Fibroblast of the conjunctiva (primary cell): Measurements from ENCODE around the gene CDK5RAP2.
"Not testable (repeated sequence)": the region's sequence is repeated elsewhere in the genome, so short reads cannot be mapped to it uniquely, and the experiment has no call there.

ENCODE experiments used
- DNase-seq: peaks from one replicate; pipeline ENCODE4 v3.0.0-alpha.2; 2010; ENCODE audit warnings: low read depth

Gene CDK5RAP2

DNA sequence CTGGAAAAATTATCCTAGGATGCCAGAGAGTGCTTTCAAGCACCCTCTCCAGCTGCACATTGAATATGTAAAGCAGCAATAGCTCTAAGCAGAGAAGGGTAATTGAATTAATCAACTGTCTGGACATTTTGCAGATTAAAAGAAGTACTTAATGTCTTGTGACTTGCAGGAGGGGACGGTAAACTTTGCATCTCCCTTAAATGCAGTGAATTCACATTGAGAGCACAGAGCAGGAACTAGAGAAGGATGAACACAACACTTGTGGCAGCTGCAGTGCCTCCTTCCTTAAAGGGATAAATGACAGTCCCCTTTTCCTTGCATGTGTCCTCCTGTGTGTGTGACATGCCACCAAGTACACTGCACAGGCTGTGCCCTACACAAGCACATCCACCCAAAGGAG lies 7.4 kb upstream of the CDK5RAP2 start:
- no peak for DNase-seq

DNA sequence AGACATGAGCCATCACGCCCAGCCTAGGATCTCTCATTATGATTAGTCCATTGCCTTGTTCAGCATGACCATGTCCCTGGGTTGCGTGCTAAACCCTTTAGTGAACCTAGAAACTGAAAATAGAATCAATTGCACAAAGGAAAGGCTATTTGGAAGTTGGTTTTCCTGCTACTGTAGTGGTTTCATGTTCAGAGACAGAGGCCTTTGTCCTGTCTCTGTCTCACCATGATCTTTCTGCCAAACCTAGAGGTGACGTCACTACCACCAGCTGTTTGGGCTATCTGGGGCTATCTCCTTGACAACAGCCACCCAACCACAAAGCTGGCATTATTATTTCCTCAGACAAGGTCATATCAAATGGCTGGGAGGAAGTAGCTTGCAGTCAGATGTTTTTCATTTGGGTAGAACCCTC lies 4.0 kb upstream of the CDK5RAP2 start:
- DNase-seq = peak; percentile 80

DNA sequence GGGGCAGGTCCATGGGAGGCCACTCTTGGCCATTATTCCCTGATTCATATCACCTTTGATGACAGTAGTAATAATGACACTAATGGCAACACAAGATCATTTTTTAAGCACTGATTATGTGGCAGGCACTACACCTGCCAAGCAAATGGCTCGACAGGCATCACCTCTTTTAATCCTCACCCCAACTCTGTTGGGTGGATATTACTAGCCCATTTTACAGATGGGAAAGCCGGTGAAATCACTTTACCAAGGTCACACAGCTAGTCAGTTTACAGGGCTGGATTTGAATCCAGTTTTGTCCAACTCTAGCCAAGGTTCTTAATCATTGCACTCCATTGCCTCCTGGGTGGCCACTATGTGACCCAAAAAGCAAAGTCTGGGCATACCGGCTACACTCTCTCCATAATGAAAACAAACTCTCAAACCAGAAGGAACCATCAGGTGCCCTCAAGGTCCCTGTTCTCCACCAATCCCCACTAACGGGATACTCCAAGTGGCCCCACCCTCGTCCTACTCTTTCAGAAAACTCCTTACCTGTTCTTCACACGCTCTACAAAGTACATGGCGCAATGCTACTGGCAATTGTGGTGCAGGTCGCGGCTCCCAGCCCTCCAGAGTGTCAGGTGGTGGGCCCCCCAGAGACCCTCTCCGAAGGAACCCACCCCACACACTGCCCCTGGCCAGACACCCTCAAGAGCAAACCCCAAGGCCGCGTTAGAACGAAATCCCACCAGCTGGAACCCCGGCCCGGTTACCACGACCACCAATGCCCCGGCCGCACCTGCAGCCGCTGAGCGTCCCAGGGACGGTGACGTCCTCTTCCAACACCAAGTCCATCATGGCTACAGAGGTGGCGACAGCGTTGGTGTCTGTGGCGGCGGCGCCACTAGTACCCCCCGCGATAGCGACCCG lies 572 bp downstream of the CDK5RAP2 start:
- DNase-seq = no peak

DNA sequence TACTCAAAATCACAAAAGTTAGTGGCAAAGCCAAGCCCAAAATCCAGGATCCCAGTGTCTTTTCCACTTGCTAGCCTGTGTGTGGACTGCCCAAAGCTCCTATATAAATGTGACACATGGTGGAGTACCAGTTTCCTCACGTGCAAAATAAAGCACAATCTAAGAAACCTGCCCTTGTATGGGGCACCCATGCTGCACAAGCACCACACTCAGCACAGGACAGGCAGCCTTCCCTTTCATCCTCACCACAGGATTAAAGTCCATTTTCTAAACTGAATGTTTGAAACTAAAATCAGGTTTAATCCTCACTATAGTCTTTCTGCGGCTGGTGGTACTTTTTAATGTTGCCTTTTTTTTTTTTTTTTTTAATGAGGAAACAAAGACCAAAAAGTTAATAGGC lies 5.5 kb downstream of the CDK5RAP2 start:
- DNase-seq = no peak

DNA sequence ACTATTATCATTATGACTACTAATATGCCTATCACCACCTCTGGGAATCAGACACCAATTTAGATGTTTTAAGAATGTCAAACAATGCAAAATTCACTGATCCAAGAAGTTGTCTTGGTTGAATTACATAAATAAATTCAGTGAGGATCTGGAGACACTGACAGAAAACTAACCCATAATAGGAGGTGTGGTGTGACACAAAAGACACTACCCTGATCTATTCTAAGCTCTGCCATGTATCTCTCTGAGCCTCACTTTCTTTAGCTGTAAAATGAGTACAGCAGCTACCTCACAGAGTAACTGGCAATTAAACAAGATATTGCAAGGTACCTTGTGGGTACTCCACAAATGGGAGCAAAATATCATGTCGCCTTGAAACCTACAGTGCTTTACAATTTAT lies 7.5 kb downstream of the CDK5RAP2 start:
- DNase-seq = no peak

DNA sequence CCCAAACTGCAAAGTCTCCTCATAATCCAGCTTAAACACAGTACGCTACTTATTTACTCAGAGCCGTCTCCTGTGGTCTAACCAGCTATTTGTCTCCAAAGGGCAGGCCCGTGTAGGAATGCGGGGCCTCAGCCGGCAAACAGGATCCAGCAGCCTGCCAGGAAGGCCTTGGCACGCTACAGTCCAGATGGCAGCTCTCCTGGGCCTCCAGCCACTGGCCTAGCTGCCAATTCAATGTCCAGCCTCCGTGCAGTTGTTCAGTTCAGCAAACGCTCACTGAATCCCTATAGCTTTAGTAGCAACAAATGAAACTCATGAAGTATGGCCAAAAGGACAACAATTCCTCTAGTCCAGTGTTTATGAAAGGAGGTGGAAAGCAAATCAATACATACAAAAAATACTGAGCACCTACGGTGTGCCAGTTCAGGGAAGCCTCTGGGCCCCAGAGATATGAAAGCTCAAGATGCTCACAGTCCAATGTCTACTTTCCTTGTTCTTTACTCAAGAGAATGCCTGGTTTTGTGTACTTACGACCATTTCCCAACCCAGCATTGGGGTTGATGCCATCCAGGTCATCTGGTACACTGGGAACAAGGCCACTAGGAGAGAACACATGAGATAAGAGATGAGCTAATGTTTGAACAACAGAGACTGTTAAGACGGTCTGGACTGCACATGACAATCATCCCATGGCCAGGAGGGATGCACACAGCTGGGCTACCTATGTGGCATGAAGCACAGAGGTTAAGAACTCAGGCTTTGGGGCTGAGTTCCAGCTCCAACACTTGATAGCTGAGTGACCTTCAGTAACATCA lies 8.3 kb downstream of the CDK5RAP2 start:
- DNase-seq = peak; percentile 56

DNA sequence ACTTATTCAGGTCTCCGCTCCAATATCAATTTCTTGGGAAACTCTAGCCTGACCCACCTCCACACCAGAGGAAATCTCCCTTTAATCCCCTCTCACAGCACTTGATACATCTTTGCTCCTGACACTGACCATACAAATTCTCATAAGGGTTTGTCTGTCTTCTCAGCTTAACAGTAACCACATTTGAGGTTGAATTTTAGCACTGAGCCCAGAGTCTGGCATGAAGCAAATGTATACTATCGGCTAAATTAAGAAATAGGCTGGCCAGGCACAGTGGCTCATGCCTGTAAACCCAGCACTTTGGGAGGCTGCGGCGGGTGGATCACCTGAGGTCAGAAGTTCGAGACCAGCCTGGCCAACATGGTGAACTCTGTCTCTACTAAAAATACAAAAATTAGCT lies 9.7 kb downstream of the CDK5RAP2 start:
- no peak for DNase-seq

DNA sequence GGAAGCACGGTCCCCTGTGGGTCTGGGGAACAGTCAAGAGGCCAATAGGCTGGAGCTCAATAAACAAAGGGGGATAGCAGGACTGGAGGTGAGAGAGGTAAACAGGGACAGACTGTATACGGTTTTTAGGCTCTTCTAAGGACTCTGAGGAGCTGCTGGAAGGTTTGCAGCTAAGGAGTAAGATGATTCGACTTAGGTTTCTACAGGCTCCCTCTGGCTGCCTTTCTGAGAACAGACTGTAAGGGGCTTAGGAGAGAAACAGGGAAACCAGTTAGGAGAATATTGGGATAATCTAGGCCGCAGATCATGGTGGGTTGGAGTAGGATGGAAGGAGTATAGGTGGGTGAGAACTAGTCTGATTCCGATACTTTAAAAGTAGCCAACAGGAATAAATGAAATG lies 10.4 kb downstream of the CDK5RAP2 start:
- no peak for DNase-seq

DNA sequence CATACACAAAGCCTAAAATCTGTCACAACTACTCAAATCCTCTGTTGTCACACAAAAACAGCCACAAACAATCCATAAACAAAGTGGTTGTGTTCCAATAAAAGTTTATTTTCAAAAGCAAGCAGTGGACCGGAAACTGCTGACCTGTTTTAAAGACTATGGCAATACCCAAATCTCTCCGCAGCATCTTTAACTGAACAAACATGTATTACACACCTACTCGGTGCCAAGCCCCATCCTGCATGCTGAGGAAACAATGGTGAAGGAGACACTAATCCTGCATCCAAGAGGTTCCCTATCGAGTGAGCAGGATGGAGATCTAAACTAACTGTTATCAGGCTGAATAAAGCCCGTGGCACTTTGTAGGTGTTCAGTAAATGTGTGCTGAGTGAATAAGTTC lies 11.2 kb downstream of the CDK5RAP2 start:
- DNase-seq = no peak

DNA sequence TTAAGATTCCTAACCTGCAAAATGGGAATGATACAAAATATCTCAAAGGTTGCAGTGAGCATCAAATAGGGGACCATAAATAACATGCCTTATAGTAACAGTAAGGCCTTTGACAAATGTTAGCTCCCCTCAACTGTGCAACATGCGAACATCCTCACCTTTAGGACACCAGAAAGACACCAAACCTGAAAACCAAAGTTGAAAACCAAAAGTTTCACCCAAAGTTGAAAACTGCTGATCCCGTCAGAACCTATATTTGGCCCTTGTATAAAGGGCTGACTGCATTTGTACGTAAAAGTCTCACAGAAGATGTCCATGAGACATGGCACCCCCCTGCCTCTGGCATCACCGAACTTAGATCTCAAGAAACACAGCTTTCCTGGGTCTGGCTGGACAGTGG lies 12.1 kb downstream of the CDK5RAP2 start:
- no peak for DNase-seq

DNA sequence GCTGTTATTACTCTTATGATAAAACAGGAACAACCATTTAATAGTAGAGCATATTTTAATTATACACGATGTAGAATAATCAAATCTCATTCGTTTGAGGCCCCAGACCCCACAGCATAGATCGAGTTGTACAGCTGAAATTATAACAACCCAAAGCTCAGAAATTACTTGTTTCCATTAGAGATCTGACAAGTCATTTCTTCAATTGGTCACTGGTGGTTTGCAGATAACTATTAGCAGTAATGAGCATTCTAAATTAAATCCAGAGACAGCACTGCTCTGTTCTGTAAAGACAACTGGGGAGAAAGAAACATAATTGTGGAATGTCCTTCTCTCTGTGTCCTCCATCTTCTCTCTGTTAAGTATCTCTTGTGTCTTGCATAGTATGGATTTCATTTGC lies 12.9 kb downstream of the CDK5RAP2 start:
- no peak for DNase-seq

DNA sequence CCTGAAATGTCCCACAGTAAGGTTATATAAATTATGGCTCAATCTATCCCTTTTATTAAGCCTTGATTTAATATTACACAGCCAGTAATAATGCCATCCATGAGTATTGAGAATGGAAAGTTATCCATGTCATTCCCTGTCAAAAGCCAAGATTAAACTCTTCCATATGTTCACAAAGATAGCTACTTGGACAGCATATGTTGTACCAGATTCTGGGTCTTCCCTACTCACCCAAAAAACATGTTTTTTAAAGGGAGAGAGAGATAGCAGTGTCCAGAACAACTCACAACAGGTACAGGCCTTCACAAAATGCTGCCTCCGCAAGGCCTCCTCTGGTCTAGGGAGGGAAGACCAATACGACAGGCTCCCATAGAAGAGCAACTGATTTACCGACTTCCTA lies 15.4 kb downstream of the CDK5RAP2 start:
- DNase-seq = no peak

DNA sequence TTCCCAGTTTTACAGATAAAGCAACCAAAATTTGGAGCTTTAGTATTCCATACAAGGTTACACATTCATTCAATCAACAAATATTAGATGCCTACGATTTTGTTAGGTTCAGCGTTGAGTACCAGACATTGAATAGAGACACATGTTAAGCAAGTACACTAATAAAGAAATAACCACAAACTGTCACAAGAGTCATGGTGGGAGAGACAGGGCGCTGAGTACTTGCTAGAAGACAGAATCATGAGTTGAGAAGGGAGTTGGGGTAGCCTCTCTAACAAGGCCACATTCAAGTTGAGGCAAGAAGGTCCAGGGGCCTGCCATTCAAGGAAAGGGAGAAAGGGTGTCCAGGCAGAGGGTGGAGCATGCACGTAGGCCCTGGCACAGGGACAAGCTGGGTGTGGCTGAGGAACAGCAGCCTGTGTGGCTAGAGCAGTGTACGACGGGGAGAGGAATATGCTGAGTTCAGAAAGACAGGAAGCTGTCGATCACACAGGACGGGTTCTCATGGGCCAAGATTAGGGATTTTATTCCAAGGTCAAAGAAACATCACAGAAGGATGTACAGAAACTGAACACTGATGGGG lies 17.0 kb downstream of the CDK5RAP2 start:
- no peak for DNase-seq

DNA sequence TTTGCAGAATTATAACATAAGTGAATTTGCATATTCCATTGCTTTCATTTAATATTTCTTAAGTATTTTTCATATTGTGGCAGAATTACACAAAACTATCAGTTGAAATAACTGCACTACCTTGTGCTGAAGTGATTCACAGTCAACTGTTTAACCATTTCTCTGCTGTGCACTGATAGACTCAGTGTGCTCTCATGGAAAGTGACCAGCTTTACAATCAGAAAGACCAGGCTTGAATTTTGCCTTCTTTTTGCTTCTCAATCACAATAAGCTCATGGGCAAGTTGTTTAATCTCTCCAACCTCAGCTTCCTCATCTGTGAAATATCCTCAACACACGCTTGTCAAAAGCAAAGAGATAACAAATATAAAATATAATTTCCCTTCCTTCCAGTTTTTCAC lies 18.3 kb downstream of the CDK5RAP2 start:
- DNase-seq = no peak

DNA sequence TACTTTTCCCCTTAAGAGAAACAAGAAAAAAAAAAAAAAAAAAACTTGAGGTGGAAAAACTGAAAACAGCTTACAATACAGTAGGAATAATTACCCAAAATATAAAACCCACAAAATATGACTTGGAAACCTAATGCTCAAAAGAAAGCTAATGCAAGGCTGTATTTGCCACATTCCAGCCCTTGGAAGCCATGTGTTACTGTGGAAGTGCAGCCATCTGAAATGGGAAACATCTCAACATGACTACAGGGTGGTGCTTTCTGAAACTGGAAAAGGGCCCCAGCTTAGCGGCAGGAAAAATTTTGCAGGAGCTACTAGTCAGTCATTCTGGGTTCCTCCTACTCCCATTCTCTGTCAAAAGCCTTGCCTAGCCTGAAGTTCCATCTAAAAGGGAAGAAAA lies 20.4 kb downstream of the CDK5RAP2 start:
- DNase-seq = no peak

DNA sequence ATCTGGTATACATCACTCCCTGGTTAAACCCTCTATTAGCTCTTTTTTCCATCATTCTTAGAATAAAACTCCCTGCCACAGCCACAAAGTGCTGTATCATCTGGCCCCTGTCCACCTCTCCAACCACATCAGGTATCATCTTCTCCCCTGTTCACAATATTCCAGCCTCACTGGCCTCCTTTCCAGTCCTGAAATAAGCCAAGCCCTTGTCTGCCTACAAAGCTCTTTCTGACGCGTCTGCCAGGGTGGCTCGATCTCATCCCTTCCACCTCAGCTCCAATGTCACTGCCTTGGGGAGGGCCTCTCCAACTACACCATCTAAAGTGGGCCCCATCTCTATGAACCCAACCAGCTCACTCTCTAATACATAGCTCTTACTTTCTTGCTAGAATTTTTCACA lies 21.5 kb downstream of the CDK5RAP2 start:
- DNase-seq = no peak

DNA sequence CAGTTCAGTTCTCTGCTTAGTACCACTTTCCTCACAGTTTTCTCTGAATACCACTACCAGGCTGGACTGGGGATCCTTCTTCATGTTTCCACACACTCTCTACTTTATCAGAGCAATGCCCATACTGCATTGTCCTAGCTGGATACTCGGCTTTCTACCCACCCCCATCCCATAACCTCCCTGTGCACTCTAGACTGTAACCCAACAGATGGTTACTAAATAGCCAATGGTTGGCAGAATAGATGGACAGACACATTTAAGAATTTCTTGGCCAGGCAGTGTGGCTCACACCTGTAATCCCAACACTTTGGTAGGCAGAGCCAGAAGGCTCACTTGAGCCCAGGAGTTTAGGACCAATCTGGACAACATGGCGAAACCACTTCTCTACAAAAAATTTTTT lies 22.8 kb downstream of the CDK5RAP2 start:
- no peak for DNase-seq

DNA sequence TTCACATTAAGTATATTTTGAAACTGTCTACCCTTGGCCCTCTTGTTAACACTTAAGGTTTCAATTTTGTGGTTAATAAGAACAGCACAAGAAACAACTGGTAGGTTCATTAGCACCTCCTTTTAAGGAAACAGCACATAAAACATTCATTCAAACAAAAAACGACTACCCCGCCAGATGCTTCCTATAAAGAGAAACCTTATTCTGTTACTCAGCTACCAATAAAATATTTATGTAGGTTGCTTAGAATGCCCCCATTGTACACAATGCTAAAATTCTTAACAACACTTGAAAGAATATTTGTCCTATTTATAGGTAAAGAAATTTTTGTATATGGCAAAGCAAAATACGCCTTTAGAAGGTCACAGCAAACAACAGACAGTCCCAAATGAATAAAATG lies 23.2 kb downstream of the CDK5RAP2 start:
- DNase-seq = no peak

DNA sequence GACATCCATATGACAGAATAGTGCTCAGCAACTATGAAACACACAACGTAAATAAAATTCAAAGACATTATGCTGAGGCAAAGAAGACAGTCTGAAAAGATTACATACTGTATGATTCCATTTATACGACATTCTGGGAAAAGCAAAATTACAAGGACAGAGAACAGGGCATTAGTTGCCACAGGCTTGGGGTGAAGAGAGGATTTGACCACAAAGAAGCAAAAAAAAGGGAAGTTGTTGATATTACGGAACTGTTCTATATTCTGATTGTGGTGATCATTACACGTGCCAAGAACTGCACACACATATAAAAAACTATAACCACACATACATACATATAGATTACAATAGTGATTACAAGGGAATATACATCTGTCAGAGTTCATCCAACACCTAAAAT lies 24.1 kb downstream of the CDK5RAP2 start:
- no peak for DNase-seq

DNA sequence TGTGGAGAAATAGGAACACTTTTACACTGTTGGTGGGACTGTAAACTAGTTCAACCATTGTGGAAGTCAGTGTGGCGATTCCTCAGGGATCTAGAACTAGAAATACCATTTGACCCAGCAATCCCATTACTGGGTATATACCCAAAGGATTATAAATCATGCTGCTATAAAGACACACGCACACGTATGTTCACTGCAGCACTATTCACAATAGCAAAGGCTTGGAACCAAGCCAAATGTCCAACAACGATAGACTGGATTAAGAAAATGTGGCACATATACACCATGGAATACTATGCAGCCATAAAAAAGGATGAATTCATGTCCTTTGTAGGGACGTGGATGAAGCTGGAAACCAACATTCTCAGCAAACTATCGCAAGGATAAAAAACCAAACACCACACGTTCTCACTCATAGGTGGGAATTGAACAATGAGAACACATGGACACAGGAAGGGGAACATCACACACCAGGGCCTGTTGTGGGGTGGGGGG lies 27.7 kb downstream of the CDK5RAP2 start:
- not testable (repeated sequence) for DNase-seq

DNA sequence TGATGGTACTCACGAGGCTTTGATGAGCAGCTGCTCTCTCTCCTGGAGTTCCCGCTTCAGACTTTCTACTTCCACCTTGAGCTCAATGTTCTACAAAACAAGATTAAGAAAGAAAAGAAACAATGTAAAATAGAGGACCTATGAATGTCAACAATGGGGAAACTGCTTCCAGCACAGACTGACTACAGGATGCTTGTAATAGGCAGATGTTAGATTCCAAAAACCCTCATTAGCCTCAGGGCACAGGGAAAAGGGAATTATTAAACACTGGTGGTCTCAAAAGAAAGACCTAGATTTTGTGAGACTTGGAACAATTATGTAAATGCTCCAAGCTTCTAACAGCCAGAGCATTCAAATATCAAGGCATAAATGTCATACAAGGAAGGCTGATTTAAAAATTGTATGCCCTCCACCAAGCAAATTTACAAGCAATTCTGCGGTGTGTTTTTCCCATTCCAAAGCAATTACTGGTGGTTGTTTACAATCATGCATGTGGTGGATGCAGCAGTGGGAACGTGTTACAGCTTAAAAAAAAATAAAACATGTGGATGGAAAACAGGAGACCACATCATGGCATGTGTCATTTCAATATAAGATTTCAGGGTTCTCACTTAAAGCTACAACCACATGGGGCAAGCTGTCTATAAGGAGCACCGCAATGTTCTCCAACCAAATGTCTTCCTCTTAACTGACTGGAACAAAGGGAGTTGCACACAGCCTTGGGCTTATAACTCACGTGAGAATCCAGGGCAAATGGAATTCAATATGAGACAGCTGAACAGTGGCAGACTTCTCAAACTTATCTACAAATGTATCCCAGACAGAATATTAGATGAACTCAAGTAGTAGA lies 34.0 kb downstream of the CDK5RAP2 start:
- DNase-seq = no peak

DNA sequence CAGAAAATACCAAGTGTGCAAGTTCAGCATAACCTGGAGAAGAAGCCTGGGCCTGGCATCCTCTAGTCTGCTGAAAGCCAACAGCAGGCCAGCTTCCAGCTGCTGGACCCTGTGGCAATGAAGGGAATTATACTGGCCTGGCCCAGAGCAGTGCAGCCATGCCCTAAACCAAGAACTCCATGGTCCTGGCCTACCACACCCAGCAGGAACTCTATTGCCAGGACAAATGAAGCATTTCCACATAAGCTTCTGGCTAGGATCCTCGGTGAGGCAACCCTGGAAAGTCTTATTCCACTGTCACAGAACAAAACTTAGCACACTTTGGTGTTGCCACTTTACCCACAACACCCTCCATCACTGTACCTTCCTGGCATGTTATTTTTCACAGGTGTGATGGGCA lies 35.5 kb downstream of the CDK5RAP2 start:
- DNase-seq = no peak
